Fibroblast of pulmonary artery (primary cell): ENCODE results near the gene SYTL3.
"Not testable (repeated sequence)": the region's sequence is repeated elsewhere in the genome, so short reads cannot be mapped to it uniquely, and the experiment has no call there.

ENCODE experiments used
- DNase-seq: peaks from one replicate; pipeline ENCODE4 v3.0.0-alpha.2; 2010; ENCODE audit warnings: low read depth
- H3K4me3 ChIP-seq: replicated peaks from 2 replicates; pipeline ENCODE4 v1.5.1; 2011; ENCODE audit warnings: low read depth, mild to moderate bottlenecking, control low read depth, low read length, moderate library complexity
- CTCF ChIP-seq: IDR thresholded peaks from 2 replicates; pipeline ENCODE4 v1.5.1; 2011; ENCODE audit warnings: mild to moderate bottlenecking, control low read depth, low read length, inconsistent platforms; ENCODE audit errors: missing control alignments

SYTL3 gene

GRCh38 chr6:158694913-158695312, 45.1 kb downstream of the SYTL3 start:
- no peak overlapping the region for H3K4me3 ChIP-seq
- no peak for DNase-seq
- no peak for TF ChIP-seq CTCF

GRCh38 chr6:158697811-158698210, 48.0 kb downstream of the SYTL3 start:
- DNase-seq: no peak
- no peak for TF ChIP-seq CTCF
- no peak overlapping the region for H3K4me3 ChIP-seq

GRCh38 chr6:158698931-158699330, 49.1 kb downstream of the SYTL3 start:
- TF ChIP-seq CTCF: no peak
- no peak for DNase-seq
- H3K4me3 ChIP-seq: no peak overlapping the region

GRCh38 chr6:158701268-158701667, 51.4 kb downstream of the SYTL3 start:
- not testable (repeated sequence) for DNase-seq

GRCh38 chr6:158703111-158703836, 53.4 kb downstream of the SYTL3 start:
- no peak for DNase-seq
- TF ChIP-seq CTCF: no peak
- no peak overlapping the region for H3K4me3 ChIP-seq

More at GRCh38 chr6:158701268-158701667, 51.4 kb downstream of the SYTL3 start:
- H3K4me3 ChIP-seq: not testable (repeated sequence)

GRCh38 chr6:158703837-158704822, 54.3 kb downstream of the SYTL3 start:
- TF ChIP-seq CTCF: peak; percentile 70
- peak overlapping the region; percentile 47 for H3K4me3 ChIP-seq
- peak; percentile 64 for DNase-seq

- TF ChIP-seq CTCF: no peak
Observed at GRCh38 chr6:158705386-158706126, 55.7 kb downstream of the SYTL3 start.

More at GRCh38 chr6:158705386-158706126, 55.7 kb downstream of the SYTL3 start:
- no peak for DNase-seq
- H3K4me3 ChIP-seq: no peak overlapping the region
